ENCODE data around the gene UBE2Q2.

GRCh38 chr15:75891895-75892294, 48.6 kb downstream of the UBE2Q2 start:
- TF ChIP-seq POLR2A (IDR thresholded peaks at IDR 0.05) (no peak), CTCF (IDR thresholded peaks at IDR 0.05) (no peak)
